Ureter (tissue), 1 donor: Measurements from ENCODE around the gene R3HDM4. TPM values are rescaled to one million over a fixed set of nuclear protein-coding genes. Genes with fewer than 3 reads are reported as not detected.
A peak's percentile ranks its signal among the peaks of the same experiment; 100 is the strongest.
"Not testable (repeated sequence)": the region's sequence is repeated elsewhere in the genome, so short reads cannot be mapped to it uniquely, and the experiment has no call there.

Experiments used
- DNase-seq: peaks from one replicate; pipeline ENCODE4 v3.0.0-alpha.2; 2020; ENCODE audit warnings: low spot score
- total RNA-seq: library from RNA; stranded (reverse); gene quantifications from one replicate; pipeline ENCODE4 v1.2.4, GENCODE V29; 2023
- donor health status: DM: yes; HTN: yes; CAD: no.

The R3HDM4 gene
- total RNA-seq: 69.5 TPM

DNA sequence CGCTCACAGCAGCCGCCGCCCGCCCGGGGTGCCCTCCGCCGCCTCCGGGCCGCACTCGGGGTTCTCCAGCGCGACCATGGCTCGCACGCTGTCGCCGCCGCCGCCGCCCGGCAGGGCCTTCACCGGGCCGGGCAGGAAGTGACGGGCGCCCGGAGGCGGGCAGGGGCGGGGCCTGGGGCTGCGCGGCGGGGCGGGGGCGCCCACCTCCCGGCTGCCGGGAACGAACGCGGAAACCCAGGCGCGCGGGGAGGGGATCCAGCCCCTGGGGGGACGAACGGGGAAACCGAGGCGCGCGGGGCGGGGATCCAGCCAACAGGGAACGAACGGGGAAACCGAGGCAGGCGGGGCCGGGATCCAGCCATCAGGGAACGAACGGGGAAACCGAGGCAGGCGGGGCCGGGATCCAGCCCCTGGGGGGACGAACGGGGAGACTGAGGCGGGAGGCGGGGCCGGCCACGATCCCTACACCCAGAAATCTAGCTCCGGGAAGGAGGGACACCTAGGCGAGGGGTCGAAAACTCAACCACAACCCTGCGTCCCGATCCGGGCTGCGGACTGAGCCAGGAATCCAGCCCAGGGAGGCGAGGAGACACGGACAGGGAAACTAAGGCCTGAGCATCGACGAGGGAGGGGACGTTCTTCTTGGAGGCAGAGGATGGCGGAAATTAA is at the start of gene R3HDM4:
Gene R3HDM4 (minus strand): TSS at position 140 of the 669 bp plus-strand sequence. CDS start 62 bp downstream, at position 78.
- DNase-seq: peak; percentile 85

DNA sequence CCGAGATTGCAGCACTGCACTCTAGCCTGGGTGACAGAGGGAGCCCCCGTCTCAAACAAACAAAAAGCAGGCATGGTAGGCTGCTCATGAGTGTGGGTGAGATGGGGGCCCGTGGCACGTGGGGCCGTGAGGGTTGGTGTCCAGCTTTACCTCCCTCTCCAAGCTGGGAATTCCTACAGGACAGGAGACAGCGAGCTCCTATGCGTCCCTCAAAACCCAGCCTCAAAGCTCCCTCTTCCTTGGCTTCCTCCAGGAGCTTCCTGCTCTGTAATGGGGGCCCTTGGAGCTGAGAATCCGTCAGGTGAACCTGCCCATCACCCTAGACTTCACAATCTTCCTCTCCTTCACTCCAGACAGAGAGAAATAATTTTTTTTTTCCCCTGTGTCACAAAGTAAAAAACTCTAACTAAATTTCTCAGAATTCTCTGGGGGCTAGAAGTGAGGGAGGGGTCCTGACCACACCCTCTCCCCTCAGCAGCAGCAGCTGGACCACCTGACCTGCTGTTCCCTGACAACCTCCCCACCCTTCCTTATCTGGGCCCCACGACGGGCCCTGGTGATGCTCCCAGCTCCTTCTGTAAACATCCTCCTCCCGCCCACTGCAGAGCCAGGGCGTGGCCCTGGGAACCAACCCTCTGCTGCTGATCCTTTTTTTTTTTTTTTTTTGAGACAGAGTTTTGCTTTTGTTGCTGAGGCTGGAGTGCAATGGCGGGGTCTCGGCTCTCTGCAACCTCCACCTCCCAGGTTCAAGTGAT is 49.0 kb upstream of the R3HDM4 start:
- DNase-seq: no peak

DNA sequence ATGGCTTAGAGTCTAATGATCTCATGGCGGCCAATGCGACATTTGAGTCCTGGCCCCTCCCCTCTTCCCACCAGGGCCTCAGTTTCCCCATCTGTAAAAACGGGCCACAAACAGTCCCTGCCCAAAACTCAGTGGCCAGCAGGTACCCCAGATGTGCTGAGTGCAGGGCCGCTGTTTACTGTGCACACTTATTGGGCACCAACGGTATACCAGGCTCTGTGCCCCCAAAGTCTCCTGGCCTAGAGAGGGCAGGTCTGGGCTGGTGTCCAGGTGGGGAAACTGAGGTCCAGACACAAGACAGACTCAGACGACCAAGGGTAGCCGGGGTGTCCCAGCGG is 47.6 kb upstream of the R3HDM4 start:
- no peak for DNase-seq

DNA sequence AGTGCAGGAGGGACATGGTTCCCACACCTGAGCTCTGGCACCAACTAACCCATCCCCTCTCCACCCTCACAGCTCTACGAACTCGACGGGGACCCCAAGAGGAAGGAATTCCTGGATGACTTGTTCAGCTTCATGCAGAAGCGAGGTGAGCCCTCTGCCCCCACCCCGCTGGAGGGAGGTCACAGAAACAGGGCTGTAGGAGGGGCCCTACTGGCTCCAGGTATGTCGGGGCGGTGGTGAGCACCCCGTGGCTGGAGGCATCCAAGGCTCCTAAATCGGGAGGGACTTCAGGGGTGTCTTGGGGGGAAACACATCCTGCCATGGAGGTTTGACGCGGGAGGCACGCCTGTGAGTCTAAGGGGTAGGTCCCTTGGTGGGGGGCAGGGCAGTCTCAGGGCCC is 47.0 kb upstream of the R3HDM4 start:
- DNase-seq: no peak

DNA sequence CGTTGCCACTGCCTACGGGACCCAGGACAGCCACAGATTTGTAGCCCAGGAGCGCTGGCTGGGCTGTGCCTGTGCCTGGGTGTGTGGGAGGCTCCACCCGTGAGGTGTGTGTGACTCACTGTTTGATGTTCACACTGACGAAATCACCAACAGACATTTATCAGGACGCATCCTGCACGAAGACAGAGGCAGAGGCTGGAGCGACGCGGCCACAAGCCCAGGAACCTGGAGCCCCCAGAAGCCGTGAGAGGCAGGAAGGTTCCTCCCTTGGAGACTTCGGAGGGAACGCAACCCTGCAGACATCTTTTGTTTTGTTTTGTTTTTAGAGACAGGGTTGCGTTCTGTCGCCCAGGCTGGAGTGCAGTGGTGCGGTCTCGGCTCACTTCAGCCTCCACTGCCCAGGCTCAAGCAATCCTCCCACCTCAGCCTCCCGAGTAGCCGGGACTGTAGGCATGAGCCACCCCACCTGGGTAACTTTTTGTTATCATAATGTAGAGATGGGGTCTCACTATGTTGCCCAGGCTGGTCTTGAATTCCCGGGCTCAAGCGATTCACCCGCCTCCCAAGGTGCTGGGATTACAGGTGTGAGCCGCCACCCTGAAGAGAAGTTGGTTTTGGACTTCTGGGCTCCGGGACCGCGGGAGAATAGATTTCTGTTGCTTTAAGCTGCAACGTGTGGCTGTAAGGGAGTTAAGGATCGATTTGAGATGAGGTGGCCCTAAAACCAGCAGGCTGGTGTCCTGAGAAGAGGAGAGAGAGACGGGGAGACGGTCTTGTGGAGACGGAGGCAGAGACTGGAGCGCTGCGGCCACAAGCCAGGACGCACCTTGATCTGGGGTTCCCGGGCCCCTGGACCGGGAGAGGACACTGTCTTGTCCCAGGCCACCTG is 46.2 kb upstream of the R3HDM4 start:
- DNase-seq: no peak

DNA sequence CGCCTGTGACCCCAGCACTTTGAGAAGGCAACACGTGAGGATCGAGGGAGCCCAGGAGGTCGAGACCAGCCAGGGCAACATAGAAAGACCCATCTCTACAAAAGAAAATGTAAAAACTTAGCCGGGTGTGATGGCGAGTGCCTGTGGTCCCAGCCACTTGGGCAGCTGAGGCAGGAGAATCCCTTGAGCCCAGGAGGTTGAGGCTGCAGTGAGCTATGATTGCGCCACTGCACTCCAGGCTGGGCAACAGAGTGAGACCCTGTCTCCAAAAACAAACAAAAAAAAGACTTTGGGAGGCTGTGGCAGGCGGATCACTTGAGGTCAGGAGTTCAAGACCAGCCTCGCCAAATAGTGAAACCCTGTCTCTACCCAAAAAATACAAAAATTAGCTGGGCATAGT is 44.6 kb upstream of the R3HDM4 start:
- DNase-seq: not testable (repeated sequence)

DNA sequence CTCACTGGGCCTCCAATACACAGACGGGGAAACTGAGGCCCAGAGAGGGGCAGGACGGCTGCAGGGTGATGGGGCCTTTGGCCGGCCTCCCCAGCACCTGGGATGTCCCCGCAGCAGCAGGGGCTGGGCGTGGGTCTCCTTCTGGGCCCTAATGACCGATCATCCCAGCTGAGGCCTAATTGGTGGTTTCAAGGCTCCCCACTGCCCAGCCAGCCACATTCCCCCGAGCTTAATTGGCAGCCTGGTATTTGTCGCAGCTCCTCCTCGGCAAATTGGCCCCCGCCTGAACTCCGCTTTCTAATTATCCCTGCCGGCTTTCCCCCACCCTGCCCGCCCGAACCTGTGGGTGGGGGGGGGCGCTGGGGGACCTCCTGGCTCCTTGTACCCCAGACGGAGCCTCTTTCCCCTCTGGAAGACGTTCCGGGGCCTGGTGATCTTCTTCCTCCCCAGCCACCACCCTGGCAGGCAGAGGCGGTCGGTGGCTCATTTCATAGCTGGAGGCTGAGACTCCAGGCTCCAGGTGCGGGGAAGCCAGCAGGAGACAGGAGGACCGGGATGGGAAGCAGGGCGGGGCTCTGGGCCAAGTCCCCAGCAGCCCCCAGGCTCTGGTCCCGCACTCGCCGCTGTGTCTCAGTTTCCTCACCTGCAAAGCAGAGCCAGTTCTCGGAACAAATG is 43.9 kb upstream of the R3HDM4 start:
- DNase-seq: no peak

DNA sequence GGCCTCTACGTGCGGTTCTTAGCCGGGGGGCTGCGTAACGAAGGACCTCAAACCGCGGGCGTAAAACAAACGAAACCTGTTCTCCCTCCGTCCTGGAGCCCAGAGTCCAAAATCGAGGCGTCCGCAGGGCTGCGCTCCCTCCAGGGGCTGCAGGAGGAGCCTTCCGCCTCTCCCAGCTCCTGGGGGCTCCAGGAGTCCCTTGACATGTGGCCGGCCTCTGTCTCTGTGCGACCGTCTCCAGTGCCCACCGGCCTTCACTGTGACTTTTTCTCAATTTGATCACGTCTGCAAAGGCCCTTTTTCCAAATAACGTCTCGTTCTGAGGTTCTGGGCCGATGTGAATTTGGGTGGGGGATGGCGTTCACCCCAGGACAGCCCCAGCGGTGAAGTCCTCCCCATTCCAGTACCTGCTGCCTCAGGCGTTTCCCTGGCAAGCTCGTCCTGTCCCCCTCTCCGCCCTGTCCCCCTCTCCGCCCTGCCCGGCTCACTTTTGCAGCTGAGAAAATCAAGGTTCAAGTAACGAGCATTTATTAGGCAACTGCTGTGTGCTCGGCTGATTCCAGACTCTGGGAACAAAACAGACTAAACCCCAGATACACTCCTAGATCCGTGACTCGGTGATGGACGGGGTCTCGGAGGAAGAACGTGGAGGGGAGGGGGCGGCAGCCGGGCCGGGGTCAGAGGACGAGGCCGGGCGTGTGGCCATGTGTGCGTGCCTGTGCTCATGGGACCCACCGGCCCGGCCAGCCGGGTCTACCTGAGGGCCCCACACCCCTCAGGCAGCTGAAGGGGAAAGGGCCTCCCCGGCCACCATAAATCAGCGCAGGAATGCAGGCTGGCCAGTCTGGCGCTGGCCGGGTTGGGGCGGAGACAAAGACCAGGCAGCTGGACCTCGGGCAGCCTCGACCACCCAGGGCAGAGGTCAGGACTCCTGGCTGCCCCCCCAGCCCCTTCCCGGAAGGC is 43.1 kb upstream of the R3HDM4 start:
- DNase-seq: no peak

DNA sequence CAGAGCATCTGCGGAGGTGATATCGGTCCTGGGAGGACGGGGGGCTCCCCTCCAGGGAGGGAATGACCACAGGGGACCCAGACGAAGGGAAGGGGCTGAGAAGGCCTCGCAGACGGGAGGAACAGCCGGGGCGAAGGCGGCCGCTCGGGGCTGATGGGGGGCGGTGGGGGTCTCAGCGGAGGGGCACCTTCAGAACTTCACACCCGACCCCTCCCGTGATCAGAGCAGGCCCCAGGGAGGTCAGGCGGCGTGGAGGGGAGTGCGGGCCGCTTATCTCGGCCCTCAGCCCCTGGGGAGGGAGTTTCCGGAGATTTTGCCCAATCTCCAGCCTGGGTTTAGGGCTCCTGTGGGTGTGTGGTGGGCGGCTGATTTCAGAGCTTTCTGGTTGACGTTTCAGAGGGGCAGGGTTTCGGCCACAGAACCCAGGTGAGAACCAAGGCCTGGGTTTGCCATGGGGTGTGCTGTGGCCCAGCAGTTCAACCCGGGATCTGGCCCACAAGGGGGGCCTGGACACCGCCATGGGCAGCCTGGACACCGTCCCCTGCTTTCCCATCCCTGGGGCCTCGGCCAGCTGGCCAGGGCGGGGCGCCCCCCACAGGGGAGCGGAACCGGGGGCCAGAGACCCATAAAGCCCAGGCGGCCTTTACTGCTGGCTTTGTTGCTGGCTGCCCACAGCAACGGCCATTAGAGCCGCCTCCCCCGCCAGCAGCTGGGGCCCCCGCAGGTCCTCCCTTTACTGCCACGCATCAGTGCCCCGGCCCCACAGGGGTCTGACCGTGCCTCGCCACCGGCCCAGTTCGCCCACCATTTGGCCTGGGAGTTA is 41.9 kb upstream of the R3HDM4 start:
- DNase-seq: no peak

DNA sequence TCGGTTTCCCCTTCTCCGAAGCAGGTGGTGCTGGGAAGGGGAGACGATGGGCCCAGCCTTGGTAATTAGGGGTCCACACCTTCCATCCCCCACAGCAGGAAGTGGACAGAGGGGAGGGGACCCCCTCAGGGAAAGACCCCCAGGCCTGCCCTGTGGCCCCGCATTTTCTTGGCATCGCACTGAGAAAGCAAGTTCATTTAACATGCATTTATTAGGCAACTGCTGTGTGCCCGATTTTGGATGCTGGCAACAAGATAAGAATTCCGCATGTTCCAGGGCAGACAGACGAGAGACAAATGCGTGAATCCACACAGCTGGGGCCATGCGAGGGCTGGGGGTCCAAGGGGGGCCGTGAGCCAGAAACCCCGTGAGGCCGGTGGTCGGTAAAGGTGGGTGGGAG is 41.3 kb upstream of the R3HDM4 start:
- no peak for DNase-seq

DNA sequence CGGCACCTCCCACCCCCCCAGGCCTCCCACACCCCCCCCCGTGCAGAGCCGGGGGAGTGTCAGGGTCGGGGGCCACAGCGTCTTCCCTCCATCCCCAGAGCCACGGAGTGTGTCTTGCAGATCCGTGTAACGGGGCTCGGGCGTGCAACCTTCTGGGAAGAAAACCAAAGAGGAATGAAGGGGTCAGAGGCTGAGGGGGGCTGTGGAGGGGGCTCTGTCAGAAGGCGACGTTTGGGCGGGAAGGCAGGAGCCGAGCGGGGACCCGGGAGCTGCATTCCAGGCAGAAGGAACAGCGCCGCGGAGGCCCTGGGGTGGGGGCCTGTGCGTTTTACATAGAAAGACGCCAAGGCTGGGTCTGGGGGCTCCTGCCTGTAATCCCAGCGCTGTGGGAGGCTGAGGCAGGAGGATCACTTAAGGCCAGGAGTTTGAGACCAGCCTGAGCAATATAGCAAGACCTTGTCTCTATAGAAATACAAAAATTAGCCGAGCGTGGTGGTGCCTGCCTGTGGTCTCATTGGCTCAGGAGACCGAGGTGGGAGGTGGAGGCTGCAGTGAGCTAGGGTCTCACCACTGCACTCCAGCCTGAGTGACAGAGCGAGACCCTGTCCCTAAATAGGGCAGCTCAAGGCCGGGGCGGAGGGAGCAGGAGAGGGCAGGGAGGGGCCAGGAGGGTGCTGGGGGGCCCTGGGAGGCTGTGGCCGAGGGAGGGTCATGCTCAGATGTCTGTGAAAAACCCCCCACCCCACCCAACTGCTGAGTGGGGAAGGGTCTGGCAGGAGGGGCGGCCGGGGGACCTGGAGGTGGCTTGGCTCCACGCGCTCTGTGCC is 40.6 kb upstream of the R3HDM4 start:
- DNase-seq: no peak

DNA sequence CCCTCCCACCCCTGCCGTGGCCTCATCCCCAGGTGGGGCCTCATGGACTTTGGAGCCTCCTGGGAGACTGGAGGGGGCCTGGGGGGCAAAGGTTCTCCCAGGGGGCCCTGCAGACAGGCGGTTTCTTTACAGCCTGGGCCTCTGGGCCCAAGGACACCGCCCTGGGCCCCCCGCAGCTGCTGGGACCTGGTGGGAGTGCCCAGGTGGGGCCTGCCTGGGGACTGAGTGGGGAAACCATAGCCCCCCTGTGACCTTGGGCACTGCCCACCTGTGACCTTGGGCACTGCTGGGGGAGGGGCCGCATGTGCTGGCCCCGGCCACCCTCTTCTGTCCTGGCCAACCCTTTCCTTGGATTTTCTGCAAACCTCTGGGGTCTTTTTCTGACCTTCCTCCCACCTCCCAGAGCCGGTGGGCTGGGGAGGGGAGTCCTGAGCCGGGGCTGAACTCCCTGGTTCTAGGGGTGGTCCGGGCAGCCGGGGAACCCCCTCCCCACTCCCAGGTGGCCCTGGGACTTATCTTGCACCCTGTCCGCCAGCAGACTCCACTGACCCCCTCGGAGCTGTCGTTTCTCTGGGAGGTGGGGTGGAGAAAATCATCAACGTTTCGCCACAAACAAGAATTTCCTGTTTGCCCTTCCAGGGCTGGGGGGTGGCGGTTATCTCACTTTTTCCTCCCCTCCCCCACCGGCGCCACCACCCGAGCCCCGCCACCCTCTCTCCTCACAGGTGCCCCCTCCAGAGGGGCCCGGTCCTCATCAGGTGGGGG is 39.8 kb upstream of the R3HDM4 start:
- DNase-seq: no peak

DNA sequence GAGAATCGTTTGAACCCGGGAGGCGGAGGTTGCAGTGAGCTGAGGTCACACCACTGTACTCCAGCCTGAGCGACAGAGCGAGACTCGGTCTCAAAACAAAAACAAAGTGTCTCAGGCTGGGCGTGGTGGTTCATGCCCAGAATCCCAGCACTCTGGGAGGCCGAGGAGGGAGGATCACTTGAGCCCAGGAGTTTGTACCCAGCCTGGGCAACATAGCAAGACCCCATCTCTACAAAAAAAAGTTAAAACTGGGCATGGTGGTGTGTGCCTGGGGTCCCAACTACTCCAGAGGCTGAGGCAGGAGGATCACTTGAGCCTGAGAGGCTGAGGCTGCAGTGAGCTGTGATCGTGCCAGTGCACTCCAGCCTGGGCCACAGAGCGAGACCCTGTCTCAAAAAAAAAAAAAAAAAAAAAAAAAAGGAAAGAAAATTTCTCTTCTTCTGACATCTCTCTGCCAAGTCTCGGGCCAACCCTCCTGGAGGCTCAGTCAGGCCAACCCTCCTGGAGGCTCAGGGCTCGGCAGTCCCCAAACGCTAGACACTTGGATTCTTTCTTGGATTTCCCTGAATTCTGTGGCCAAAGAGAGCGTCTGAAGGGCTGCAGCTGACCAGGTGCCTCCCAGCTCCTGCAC is 39.1 kb upstream of the R3HDM4 start:
- no peak for DNase-seq

DNA sequence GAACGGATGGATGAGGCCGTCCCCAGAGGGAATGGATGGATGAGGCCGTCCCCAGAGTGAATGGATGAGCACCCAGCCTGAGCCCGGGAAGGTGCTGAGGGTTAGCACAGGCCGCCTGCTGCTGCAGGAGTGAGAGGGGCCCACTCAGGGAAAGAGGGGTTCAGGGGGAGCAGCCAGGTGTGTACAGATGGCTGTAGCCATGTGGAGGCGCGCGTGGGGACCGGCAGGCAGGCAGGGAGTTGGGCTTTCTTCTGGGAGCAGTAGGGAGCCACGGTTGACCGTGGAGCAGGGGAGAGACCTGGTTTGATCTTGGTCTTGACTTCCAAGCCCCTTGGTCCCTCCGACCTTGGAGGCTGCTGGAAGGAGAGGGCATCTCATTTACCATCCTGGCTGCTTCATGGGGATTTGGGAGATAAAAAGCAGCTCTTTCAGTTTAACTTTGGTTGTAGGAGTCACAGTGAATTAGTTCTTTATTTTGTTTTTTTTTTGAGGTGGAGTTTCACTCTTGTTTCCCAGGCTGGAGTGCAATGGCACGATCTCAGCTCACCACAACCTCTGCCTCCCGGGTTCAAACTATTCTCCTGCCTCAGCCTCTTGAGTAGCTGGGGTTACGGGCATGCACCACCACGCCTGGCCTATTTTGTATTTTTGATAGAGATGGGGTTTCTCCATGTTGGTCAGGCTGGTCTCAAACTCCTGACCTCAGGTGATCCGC is 37.5 kb upstream of the R3HDM4 start:
- DNase-seq: no peak

DNA sequence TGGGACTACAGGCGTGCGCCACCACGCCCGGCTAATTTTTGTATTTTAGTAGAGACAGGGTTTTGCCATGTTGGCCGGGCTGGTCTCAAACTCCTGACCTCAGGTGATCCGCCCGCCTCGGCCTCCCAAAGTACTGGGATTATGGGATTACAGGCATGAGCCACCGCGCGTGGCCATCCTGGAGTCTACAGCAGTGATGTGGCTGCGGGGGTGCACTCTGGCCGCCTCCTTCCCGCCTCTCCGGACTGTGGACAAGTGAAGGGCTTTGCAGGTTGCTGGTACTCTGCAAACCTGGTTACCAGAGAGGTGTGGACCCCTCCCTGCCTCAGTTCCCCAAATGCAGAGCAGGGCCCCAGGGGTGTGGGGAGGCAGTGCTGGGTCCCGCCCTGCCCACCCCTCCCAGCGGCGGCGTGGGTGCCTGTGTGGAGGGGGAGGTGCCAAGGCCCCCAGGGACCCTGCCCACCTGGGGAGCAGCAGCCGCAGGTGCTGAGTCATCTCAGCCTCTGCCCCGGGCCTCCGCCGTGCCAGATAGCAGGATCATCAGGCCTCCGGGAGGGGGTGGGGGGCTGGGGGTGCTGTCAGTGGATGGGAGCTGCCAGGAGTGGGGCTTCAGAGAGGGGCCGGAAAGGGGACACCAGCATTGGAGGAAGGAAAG is 36.0 kb upstream of the R3HDM4 start:
- DNase-seq: no peak

DNA sequence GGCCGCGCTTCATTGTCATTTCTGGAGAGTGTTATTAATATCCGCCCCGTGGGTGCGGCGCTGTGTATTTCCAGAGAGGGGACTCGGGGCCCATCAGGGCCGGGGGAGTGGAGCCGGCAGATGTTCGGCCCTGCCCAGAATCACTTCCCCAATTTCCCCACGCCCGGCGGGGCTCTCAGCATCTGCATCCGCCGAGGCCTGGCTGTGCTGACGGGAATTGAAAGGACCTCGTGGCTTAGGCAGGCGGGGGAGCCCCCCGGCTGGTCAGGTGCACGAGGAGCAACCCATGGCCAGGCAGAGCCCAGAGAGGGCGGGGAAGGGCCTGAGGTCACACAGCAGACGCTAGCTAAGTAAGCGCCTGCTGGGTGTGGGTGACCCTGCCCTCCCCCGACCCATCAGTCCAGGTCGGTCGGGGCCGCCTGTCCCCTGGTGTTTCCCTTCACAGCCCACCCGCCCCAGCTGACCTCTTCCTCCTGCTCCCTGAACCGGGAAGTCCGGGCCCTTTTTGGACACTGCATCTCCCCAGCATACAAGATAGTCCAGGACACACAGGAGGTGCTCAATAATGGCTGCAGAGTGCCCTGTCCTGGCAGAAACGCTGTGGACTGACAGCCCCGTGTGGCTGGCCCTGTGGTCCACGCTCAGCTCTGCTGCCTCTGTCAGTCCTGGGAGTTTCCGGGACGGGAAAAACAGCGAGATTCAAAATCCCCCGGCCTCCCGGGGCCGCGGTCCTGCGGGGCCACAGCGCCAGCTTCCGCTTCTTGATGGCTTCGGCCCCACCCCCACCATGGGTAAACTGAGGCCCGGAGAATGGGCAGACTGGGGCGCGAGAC is 34.9 kb upstream of the R3HDM4 start:
- DNase-seq: no peak
